T-helper 2 cell treated with Interferon-gamma antibody and Interleukin-4, amounts not matched to agents 5 μg/mL and 100 μg/mL, for 36 hours (primary cell): ENCODE measurements around the gene EFTUD2.
A peak's percentile ranks its signal among the peaks of the same experiment; 100 is the strongest.

ENCODE experiments used
- DNase-seq: peaks from one replicate; pipeline ENCODE4 v3.0.0; 2021; ENCODE audit warnings: low spot score
- H3K27ac Mint-ChIP-seq: one replicate; pipeline ENCODE4 v1.8.0; 2021; ENCODE audit warnings: mild to moderate bottlenecking, mixed read lengths
- H3K27me3 Mint-ChIP-seq: one replicate; pipeline ENCODE4 v1.8.0; 2021; ENCODE audit warnings: low read depth, mixed read lengths
- H3K36me3 Mint-ChIP-seq: one replicate; pipeline ENCODE4 v1.8.0; 2021; ENCODE audit warnings: low read depth, mixed read lengths
- H3K4me1 Mint-ChIP-seq: one replicate; pipeline ENCODE4 v1.8.0; 2021; ENCODE audit warnings: low read depth, mixed read lengths
- H3K4me3 Mint-ChIP-seq: one replicate; pipeline ENCODE4 v1.8.0; 2022; ENCODE audit warnings: mild to moderate bottlenecking, moderate library complexity, mixed read lengths
- H3K9me3 Mint-ChIP-seq: one replicate; pipeline ENCODE4 v1.8.0; 2021; ENCODE audit warnings: mixed read lengths

The EFTUD2 gene

DNA sequence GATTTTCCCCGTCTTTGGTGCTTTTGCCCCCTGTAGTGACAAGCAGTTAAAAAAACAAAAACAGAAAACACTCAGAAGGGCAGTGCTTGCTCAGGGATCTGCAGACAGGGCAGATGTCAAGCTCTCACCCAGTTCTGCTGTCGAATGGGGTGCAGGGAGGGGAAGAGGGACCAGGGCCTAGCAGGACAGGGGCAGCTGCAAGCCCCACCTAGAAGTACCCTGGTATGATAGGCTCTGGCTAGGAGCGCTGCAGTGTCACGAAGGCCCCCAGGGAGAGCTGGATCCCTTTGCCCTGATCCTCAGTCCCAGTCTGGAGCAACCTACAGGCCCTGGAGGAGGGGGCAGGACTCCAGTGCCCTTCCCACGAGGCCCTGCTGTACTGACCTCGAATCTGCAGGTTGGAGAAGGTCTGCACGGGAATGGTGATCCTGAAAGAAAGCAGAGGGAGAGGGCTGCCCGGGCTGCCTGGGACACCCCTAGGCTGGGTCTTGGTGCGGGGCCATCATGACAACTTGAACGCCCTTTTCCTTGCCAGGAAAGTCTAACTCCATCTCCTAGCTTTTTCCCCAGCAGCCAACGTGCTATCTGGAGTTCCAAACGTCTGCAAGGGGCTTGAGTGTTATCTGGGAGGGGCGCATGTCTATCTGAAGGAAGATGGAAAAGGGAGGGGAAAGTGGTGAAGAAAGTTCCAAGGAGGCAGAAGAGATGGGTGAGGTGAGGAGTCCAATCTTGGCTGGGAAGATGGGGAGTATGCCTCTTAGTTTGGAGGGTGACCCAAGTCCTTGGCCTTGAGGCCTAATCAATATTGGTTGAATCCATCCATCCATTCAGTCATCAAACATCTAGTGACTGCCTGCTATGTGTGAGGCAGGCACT lies 11.2 kb upstream of the EFTUD2 start:
- H3K27me3 Mint-ChIP-seq: peaks cover 30% of the 10 kb centered on the region
- no peak overlapping the region for H3K27ac Mint-ChIP-seq
- H3K4me3 Mint-ChIP-seq: peak overlapping the region; percentile 57
- DNase-seq: no peak
- peaks cover 10% of the 10 kb centered on the region for H3K4me1 Mint-ChIP-seq
- H3K9me3 Mint-ChIP-seq: no peaks in the 10 kb centered on the region
- no peaks in the 10 kb centered on the region for H3K36me3 Mint-ChIP-seq

- Mint-ChIP-seq H3K9me3 (no peaks in the 10 kb centered on the region), H3K4me1 (peaks cover 10% of the 10 kb centered on the region), H3K36me3 (no peaks in the 10 kb centered on the region), H3K4me3 (no peak overlapping the region), H3K27me3 (peaks cover 30% of the 10 kb centered on the region), H3K27ac (no peak overlapping the region)
- no peak for DNase-seq
These were observed 10.5 kb upstream of the EFTUD2 start for GRCh38 chr17:44909681-44910144.

DNA sequence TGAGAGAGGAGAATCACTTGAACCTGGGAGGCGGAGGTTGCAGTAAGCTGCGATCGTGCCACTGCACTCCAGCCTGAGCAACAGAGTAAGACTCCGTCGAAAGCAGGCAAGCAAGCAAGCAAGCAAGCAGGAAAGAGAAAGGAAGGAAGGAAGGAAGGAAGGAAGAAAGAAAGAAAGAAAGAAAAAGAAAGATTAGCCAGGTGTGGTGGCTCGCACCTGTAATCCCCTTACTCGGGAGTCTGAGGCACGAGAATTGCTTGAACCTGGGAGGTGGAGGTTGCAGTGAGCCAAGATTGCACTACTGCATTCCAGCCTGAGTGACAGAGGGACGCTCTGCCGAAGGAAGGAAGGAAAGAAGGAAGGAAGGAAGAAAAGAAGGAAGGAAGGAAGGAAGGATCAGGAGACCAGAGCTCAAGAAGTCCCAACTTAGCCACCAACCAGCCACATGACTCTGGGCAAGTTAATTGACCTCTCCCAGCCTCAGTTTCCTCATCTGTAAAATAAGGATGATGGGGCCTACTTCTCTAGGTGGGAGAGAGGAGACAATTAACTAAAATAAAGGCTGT lies 9.6 kb upstream of the EFTUD2 start:
- Mint-ChIP-seq H3K27ac (no peak overlapping the region), H3K27me3 (peaks cover 27% of the 10 kb centered on the region), H3K4me3 (no peak overlapping the region), H3K36me3 (no peaks in the 10 kb centered on the region), H3K4me1 (peaks cover 10% of the 10 kb centered on the region), H3K9me3 (no peaks in the 10 kb centered on the region)
- no peak for DNase-seq

DNA sequence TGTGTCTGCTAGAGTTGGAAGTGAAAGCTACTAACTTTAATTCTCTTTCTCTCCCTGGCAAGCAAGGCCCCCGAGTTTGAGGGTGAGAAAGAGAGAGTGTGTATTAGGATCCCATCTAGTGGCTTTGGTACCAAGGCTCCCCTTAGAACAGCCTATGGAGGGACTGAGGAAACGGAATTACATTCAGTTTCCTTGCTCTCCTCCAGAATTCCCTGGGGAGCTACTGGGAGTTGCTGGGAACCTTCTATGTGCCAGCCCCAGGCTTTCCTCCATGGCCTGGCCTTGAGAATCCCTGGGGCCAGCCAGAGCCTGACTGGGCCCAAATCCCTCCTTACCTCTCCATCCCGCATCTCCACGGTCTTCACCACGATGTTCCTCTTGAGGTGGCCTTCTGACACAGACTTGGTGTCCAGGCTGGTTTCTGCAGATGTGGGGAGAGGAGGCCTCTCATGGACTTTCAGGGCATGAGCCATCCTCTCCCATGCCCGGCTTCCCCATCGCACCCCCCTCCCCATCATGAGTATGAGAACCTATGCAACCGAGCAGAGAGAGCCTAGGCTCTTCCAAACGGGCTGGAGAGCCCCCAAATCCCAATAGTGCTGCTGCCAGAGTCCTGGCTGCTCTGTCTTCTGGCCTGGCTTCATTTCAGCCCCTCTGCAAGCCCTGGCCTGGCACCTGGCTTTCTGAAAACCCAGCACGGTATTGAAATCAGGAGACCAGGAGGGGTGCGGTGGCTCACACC lies 8.7 kb upstream of the EFTUD2 start:
- Mint-ChIP-seq H3K36me3 (no peaks in the 10 kb centered on the region), H3K4me3 (no peak overlapping the region), H3K9me3 (no peaks in the 10 kb centered on the region), H3K27me3 (peaks cover 21% of the 10 kb centered on the region), H3K27ac (no peak overlapping the region), H3K4me1 (peaks cover 5% of the 10 kb centered on the region)
- DNase-seq: no peak

DNA sequence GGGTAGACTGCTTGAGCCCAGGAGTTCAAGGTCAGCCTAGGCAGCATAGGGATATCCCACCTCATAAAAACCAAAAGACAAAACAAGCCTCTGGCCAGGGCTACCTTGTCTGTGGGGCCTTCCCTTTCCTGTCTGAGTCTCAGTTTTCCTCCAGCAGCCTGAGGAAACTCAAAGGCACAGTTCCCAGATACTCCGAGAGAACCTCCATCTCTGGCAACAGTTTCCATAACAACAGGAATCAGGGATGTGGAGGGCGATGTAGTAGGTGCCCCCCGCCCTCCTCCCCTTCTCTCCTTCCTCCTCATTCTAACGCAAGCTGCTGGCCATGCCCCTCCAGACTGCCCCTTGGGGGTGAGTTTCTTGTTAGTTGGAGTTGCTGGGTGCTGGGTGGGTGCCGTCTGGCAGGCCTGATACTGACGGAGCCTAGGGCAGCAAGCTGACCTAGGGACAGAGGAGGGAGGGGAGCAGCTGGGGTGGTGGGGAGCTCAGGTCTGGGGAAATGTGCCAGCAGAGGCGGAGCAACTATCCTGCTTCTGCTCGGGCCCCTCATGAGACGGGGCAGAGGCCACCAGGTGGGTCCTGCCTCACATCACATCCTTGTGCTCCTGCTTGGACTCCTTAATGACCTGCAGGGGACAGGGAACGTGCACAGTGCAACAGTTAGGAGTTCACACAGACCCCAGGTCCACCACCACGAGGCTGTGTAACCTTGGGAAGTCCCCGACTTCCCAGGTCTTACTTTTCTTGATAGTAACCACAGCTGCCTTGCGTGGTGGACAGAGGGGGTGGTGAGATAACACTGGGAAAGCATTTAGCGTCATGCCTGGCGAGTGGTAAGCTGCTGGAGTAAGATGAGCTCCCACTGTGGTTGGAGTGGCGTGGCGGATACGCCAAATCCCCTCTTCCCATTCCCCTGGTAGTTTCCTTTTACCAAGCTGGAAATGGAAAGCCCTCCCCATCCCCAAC lies 7.8 kb upstream of the EFTUD2 start:
- Mint-ChIP-seq H3K9me3 (no peaks in the 10 kb centered on the region), H3K27me3 (peaks cover 13% of the 10 kb centered on the region), H3K36me3 (no peaks in the 10 kb centered on the region), H3K4me1 (peaks cover 5% of the 10 kb centered on the region), H3K27ac (no peak overlapping the region), H3K4me3 (no peak overlapping the region)
- no peak for DNase-seq

DNA sequence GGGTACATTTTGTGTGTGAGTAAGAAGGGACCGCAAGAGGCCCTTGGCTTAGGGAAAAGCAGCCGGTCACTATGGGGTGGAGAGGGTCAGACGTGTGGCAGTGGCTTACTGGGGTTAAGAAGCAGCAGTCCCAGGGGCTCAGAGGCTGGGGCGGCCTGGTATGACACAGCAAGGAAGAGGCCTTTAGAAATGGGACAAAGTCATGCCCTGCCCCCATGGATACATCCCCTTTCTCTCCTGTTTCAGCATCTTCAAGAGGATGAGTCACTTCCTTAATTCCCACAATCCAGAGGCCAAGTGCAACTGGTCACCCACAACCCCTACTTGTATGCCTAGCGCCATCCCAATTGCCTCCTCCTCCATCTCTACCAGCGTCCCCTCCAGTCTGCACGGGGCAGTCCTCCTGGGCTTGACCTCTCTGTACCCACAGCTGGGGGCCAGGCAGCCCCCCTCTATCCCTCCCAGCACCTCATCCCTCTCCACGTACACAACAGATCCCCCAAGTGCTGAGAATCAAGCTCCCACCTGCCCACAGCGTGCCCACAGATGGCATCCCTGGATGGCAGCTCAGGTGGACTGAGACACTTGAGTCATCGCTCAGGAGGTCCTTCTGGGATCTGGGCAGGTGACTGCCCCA lies 6.9 kb upstream of the EFTUD2 start:
- peaks cover 7% of the 10 kb centered on the region for H3K4me1 Mint-ChIP-seq
- H3K36me3 Mint-ChIP-seq: no peaks in the 10 kb centered on the region
- H3K4me3 Mint-ChIP-seq: no peak overlapping the region
- peaks cover 9% of the 10 kb centered on the region for H3K27me3 Mint-ChIP-seq
- H3K27ac Mint-ChIP-seq: no peak overlapping the region
- DNase-seq: no peak
- no peaks in the 10 kb centered on the region for H3K9me3 Mint-ChIP-seq

- H3K27ac Mint-ChIP-seq: no peak overlapping the region
- DNase-seq: no peak
- H3K9me3 Mint-ChIP-seq: no peaks in the 10 kb centered on the region
- peaks cover 5% of the 10 kb centered on the region for H3K27me3 Mint-ChIP-seq
- H3K4me3 Mint-ChIP-seq: no peak overlapping the region
- H3K4me1 Mint-ChIP-seq: peaks cover 5% of the 10 kb centered on the region
- H3K36me3 Mint-ChIP-seq: no peaks in the 10 kb centered on the region
These were observed 6.1 kb upstream of the EFTUD2 start for GRCh38 chr17:44905006-44906000.

DNA sequence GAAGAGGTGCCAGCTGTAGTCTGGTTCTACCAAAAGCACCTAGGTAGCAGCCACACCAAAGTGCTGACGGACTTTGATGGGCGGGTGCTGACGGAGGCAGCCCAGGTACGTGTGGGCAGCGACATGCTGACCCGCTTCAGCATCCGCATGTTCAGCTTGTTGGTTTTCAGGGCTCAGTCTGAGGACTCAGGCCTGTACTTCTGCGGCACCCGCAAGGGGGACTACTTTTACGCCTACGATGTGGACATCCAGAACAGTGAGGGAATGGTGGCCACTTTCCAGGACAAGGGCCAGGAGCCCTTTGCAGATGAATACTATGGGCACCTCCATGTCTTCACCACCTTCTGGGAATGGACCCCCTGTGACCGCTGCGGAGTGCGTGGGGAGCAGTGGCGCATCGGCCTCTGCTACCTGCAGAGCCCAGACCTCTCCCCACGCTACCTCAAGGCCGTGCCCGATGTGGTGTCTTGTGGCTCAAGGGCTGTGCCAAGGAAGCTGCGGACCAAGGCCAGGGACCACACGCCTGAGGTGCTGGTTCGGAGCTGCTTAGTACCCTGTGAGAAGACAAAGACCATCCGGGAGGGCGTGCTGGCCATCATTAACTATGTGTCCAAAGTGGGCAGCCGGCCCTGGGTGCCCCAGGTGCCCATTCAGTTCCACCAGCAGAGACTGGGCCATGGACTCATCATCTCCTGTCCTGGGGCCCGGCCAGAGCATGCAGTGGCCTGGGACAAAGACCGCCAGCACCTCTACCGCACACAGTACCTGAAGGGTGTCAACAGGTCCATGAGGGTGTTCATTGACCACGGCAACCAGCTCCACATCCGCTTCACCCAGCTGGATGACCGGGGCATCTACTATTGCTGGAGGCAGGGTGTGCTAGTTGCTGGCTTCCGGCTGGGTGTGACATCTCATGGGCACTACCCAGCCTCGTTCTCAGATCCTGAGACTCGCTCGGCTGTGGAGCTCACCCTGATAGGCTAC lies 5.0 kb upstream of the EFTUD2 start:
- Mint-ChIP-seq H3K4me1 (peaks cover 10% of the 10 kb centered on the region), H3K27ac (no peak overlapping the region), H3K4me3 (no peak overlapping the region), H3K9me3 (no peaks in the 10 kb centered on the region), H3K27me3 (peaks cover 5% of the 10 kb centered on the region), H3K36me3 (no peaks in the 10 kb centered on the region)
- no peak for DNase-seq

- Mint-ChIP-seq H3K27me3 (peaks cover 5% of the 10 kb centered on the region), H3K4me3 (no peak overlapping the region), H3K27ac (no peak overlapping the region), H3K36me3 (peaks cover 4% of the 10 kb centered on the region), H3K9me3 (no peaks in the 10 kb centered on the region), H3K4me1 (peaks cover 14% of the 10 kb centered on the region)
- no peak for DNase-seq
These were observed 3.9 kb upstream of the EFTUD2 start for GRCh38 chr17:44903012-44903685.

DNA sequence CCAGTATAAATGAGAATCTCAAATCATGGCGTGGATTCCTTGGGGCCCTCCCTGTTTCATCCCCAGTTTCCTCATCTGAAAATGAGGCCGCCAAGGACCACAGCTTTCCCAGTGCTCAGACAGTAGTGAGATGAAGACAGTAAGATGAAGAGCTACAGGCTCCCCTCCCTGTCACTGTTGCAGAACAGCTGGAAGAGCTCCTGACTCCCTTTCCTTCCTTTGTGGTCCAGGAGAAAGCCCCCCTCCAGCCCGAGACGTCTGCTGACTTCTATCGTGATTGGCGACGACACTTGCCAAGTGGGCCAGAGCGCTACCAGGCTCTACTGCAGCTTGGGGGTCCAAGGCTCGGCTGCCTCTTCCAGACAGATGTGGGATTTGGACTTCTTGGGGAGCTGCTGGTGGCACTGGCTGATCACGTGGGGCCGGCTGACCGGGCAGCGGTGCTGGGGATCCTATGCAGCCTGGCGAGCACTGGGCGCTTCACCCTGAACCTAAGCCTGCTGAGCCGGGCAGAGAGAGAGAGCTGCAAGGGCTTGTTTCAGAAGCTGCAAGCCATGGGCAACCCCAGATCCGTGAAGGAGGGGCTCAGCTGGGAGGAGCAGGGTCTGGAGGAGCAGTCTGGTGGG lies 3.0 kb upstream of the EFTUD2 start:
- H3K27me3 Mint-ChIP-seq: peaks cover 5% of the 10 kb centered on the region
- peaks cover 14% of the 10 kb centered on the region for H3K4me1 Mint-ChIP-seq
- H3K27ac Mint-ChIP-seq: no peak overlapping the region
- no peaks in the 10 kb centered on the region for H3K9me3 Mint-ChIP-seq
- no peak for DNase-seq
- no peak overlapping the region for H3K4me3 Mint-ChIP-seq
- H3K36me3 Mint-ChIP-seq: peaks cover 4% of the 10 kb centered on the region
